NCI-H1930 (cell line): ENCODE measurements around the gene ATXN7L1.

Source experiments
- DNase-seq, 2 experiments: peaks; one replicate each; lab custom pipeline; 2025; lab: John Stamatoyannopoulos, UW

The ATXN7L1 gene

GRCh38 chr7:105675934-105676371 is 200.4 kb downstream of the ATXN7L1 start:
- DNase-seq, result no peak

- no peak for DNase-seq
These were observed 202.0 kb downstream of the ATXN7L1 start for GRCh38 chr7:105674200-105674920.

GRCh38 chr7:105673367-105674084 is 202.9 kb downstream of the ATXN7L1 start:
- no peak for DNase-seq

GRCh38 chr7:105672801-105673200 is 203.6 kb downstream of the ATXN7L1 start:
- no peak for DNase-seq

- no peak for DNase-seq
These were observed 210.1 kb downstream of the ATXN7L1 start for GRCh38 chr7:105666324-105666723.

- no peak for DNase-seq
These were observed 210.7 kb downstream of the ATXN7L1 start for GRCh38 chr7:105665684-105666083.

GRCh38 chr7:105664816-105665525 is 211.4 kb downstream of the ATXN7L1 start:
- DNase-seq, result peak in 1 of 2 experiments; percentile 45

GRCh38 chr7:105662998-105663397 is 213.4 kb downstream of the ATXN7L1 start:
- DNase-seq, result no peak

- no peak for DNase-seq
These were observed 214.8 kb downstream of the ATXN7L1 start for GRCh38 chr7:105661625-105662024.

- peak; percentile 34 to 40 for DNase-seq
These were observed 219.4 kb downstream of the ATXN7L1 start for GRCh38 chr7:105656922-105657521.

GRCh38 chr7:105655500-105656380 is 220.7 kb downstream of the ATXN7L1 start:
- DNase-seq, result no peak

- DNase-seq, result no peak
These were observed 221.3 kb downstream of the ATXN7L1 start for GRCh38 chr7:105655067-105655466.

- DNase-seq, result no peak
These were observed 222.2 kb downstream of the ATXN7L1 start for GRCh38 chr7:105654095-105654686.

GRCh38 chr7:105653441-105654005 is 222.9 kb downstream of the ATXN7L1 start:
- DNase-seq, result no peak

GRCh38 chr7:105652359-105652993 is 223.9 kb downstream of the ATXN7L1 start:
- peak; percentile 45 to 54 for DNase-seq

GRCh38 chr7:105651798-105652197 is 224.6 kb downstream of the ATXN7L1 start:
- no peak for DNase-seq

- DNase-seq, result no peak
These were observed 225.9 kb downstream of the ATXN7L1 start for GRCh38 chr7:105650382-105650970.

GRCh38 chr7:105649727-105650381 is 226.5 kb downstream of the ATXN7L1 start:
- no peak for DNase-seq
